COLO668 (cell line): Measurements from ENCODE around the gene ERBB4.
"Not testable (repeated sequence)": the region's sequence is repeated elsewhere in the genome, so short reads cannot be mapped to it uniquely, and the experiment has no call there.

ENCODE experiments used
- DNase-seq: peaks from one replicate; lab custom pipeline; 2025; ENCODE audit not compliant: unreplicated experiment; lab: John Stamatoyannopoulos, UW

Gene ERBB4

GRCh38 chr2:212311807-212312404, 226.7 kb downstream of the ERBB4 start:
- DNase-seq = no peak

GRCh38 chr2:212299943-212300342, 238.7 kb downstream of the ERBB4 start:
- no peak for DNase-seq

GRCh38 chr2:212299333-212299732, 239.3 kb downstream of the ERBB4 start:
- DNase-seq = no peak

- no peak for DNase-seq
Measured at GRCh38 chr2:212295571-212295970, 243.0 kb downstream of the ERBB4 start.

GRCh38 chr2:212294816-212295215, 243.8 kb downstream of the ERBB4 start:
- peak; percentile 31 for DNase-seq

GRCh38 chr2:212289301-212289700, 249.3 kb downstream of the ERBB4 start:
- DNase-seq = no peak

GRCh38 chr2:212288308-212288707, 250.3 kb downstream of the ERBB4 start:
- no peak for DNase-seq

GRCh38 chr2:212284166-212284565, 254.4 kb downstream of the ERBB4 start:
- DNase-seq = no peak

GRCh38 chr2:212282671-212283261, 255.8 kb downstream of the ERBB4 start:
- DNase-seq = no peak

GRCh38 chr2:212276813-212277212, 261.8 kb downstream of the ERBB4 start:
- no peak for DNase-seq

GRCh38 chr2:212274215-212274614, 264.4 kb downstream of the ERBB4 start:
- no peak for DNase-seq

- no peak for DNase-seq
Measured at GRCh38 chr2:212271583-212271982, 267.0 kb downstream of the ERBB4 start.

- DNase-seq = no peak
Measured at GRCh38 chr2:212269005-212269404, 269.6 kb downstream of the ERBB4 start.

GRCh38 chr2:212266297-212266696, 272.3 kb downstream of the ERBB4 start:
- no peak for DNase-seq

GRCh38 chr2:212265777-212266176, 272.8 kb downstream of the ERBB4 start:
- DNase-seq = no peak

- no peak for DNase-seq
Measured at GRCh38 chr2:212264187-212264586, 274.4 kb downstream of the ERBB4 start.

- no peak for DNase-seq
Measured at GRCh38 chr2:212259226-212259625, 279.4 kb downstream of the ERBB4 start.

GRCh38 chr2:212254339-212254738, 284.3 kb downstream of the ERBB4 start:
- no peak for DNase-seq

GRCh38 chr2:212249451-212249850, 289.2 kb downstream of the ERBB4 start:
- no peak for DNase-seq

GRCh38 chr2:212245880-212246279, 292.7 kb downstream of the ERBB4 start:
- DNase-seq = no peak

- no peak for DNase-seq
Measured at GRCh38 chr2:212242724-212243123, 295.9 kb downstream of the ERBB4 start.

- DNase-seq = not testable (repeated sequence)
Measured at GRCh38 chr2:212238152-212238551, 300.4 kb downstream of the ERBB4 start.
